ENCODE results near the gene WDR45.

WDR45 gene

GRCh38 chrX:49073601-49074575, 5.8 kb downstream of the WDR45 start, which contains the start of gene PRAF2:
PRAF2 (minus strand) TSS chrX:49074002; CDS start chrX:49073987, 15 bp downstream.
- DNase-seq, result peak; percentile 78 to 92 (median 83)

DNA sequence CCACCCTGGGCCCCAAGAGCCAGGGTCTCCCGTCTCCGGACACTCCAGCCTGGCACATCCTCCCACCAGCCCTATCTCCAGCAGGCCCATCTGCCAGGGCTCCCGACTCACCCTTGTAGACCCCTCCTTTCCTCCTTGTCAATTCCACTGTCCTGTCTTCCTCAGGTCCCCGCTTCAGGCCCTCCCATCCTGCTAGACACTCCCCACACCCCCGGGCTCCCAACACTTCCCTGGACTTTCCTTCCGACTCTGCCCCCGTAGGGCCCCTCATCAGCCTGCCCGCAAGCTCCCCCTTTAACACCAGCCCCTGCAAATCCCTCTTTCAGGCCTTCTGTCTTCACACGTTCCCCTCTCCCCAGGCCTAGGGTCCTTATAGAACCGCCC, 7.0 kb downstream of the WDR45 start:
- no peak for DNase-seq

- DNase-seq, result no peak
Observed at GRCh38 chrX:49071877-49072711, 7.6 kb downstream of the WDR45 start.

- DNase-seq, result no peak
Observed at GRCh38 chrX:49070988-49071387, 8.7 kb downstream of the WDR45 start.

GRCh38 chrX:49069038-49069437, 10.6 kb downstream of the WDR45 start:
- DNase-seq, result no peak

DNA sequence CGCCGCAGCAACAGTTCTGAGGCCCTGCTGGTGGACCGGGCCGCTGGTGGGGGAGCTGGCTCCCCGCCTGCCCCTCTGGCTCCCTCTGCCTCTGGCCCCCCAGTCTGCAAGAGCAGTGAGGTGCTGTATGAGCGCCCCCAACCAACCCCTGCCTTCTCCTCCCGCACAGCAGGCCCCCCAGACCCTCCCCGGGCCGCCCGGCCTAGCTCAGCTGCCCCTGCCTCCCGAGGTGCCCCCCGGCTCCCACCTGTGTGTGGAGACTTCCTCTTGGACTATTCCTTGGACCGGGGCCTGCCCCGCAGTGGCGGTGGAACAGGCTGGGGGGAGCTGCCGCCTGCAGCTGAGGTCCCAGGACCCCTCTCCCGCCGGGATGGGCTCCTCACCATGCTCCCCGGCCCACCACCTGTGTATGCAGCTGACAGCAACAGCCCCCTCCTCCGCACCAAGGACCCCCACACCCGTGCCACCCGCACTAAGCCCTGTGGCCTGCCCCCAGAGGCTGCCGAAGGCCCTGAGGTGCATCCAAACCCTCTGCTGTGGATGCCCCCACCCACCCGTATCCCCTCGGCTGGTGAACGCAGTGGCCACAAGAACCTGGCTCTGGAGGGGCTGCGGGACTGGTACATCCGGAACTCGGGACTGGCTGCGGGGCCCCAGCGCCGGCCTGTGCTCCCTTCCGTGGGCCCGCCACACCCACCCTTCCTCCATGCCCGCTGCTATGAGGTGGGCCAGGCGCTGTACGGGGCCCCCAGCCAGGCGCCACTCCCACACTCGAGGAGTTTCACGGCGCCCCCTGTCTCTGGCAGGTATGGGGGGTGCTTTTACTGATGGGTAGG, 12.2 kb downstream of the WDR45 start:
- no peak for DNase-seq

DNA sequence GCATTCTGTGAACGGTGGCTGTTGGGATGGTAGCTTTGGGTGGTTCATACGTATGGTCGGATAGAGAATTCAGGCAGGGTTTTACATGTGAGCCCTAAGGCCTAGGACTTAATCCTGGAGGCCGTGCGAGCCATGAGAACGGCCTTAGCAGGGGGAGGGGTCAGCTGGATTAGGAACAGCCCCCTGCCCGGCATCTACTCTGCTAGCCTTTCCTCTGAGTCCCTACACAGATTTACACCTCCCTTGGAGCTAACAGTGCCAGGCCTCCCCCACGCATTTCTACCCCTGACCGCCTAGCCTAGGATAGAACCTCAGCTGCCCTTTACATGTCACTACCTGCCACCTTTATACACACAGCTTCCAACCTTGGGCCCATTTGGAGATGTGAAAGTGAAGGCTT, 13.0 kb downstream of the WDR45 start:
- DNase-seq, result no peak

- no peak for DNase-seq
Observed at GRCh38 chrX:49066278-49066677, 13.4 kb downstream of the WDR45 start.

GRCh38 chrX:49064735-49065134, 15.0 kb downstream of the WDR45 start:
- DNase-seq, result no peak

DNA sequence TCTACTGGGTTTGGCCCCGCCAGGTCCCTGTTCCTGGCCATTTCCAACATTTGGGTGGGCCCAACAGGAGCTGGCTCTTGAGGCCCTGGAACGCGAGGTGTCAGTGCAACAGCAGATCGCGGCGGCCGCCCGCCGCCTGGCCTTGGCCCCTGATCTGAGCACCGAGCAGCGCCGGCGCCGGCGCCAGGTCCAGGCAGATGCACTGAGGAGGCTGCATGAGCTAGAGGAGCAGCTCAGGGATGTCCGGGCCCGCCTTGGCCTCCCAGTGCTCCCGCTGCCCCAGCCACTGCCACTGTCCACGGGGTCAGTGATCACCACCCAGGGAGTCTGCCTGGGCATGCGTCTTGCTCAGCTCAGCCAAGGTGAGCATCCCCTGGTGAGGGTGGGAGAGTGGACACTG, 15.4 kb downstream of the WDR45 start:
- no peak for DNase-seq

- no peak for DNase-seq
Observed at GRCh38 chrX:49063715-49064114, 16.0 kb downstream of the WDR45 start.

DNA sequence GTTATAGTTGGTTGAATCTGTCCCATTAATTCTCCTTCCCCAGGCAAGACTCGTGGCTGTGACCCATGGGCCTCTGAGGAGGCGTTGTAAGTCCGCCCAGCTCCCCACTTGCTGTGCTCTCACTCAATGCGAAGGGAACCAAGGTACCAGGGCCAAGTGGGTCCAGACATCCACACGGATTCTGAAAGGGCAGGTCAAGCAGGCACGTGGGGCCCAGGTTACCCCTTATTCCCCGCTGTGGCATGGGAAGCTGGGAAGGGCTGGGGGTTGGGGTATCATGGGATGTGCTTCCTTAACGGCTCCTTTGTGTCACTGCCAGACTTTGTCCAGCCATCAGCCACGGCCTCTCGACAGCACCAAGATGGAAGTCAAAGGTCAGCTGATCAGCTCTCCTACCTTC, 17.8 kb downstream of the WDR45 start:
- DNase-seq, result no peak

DNA sequence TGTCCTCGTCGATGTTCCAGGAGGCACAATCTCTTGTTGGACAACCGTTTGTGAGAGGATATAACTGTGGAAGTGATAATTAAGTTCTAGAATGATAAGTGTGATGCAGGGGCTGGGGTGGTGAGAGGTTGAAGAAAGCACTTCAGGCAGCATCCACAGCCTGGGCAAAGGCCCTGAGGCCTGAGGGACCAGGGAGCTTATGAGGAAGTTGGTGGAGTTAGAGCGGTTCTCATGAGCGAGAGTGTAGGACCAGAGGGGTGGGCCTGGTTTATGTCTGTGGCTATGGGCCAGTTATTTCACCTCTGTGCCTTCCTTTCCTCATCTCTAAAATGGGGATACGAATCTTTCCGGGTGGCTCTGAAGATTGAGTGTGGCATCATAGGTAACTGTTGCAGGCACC, 18.2 kb downstream of the WDR45 start:
- no peak for DNase-seq

DNA sequence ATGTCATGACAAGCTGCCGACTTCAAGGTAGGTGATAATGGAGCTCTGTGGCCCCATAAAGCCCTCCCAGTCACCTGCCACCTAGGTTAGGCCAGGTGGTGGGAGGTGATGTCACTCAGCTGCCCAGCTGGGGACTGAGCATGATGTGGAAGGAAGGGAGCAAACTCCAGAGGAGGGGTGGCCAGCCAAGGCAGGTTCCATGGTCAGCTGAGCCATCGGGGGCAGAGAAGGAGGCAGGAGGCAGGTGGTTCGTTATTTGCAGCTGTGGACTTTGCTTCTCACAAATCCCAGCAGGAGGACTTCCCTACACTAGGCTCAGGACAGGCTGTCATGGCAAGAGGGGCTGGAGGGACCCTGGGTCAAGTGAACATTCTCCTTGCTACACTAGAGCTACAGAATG, 18.8 kb downstream of the WDR45 start:
- DNase-seq, result no peak

DNA sequence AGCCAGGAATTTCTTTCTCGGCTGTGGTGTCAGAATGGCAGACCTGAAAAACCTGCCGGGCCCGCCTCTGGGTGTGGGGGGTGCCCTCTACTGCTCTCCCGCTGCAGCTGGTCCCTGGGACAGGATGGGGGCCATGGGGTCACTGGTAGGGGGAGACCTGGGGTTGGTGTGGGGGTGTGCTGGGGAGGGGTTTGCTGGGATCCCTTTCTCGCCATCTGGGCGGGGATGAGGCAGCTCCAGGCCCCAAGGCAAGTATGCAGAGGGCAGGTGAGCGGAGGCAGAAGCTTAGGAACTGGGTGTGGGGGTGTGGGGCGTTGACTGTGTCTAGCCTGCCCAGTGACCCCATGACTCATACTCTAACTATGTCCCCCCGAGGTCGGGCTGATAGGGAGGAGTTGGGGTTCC, 20.0 kb downstream of the WDR45 start:
- DNase-seq, result no peak

DNA sequence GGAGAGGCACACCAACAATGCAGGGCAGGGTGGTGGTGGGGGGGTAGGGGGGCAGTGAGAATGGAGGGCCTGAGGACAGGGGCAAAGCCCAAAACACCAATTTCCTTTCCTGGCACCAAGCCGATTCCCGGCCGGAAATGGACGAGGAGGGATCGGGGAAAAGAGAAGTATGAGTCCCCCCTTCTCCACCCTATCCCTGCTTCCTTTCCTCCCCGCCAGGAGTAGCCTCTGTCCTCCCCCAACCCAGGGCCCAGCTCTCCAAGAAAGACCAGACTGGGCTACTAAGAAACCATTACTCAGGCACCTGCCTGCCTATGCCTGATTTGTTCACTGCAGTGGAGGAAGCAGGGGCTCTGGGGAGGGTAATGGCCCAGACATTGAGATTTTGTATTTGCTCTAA, 20.5 kb downstream of the WDR45 start:
- no peak for DNase-seq

DNA sequence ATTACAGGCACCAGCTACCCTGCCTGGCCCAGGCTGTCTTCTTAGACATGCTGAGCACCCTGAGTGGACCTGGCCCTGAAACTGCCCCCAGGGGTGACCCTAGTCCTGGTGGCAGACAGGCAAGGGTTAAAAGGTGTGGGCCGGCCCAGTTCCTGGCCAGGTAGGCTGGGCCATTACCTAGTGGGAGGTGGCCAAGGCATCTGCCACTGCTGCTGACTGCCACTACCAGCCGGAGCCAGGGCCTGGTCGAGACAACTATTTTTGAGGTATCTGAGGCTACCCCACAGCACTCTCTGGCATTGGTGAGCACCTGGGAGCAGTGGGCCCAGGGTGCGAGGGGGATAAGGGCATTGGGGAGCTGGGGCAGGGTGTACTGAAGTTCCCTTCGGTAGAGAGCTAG, 20.9 kb downstream of the WDR45 start, which contains the start of gene CCDC120:
TSS of gene CCDC120 (plus strand) at position 206 of the 400 bp plus-strand sequence. CDS start 3,043 bp downstream, outside the sequence.
- no peak for DNase-seq

DNA sequence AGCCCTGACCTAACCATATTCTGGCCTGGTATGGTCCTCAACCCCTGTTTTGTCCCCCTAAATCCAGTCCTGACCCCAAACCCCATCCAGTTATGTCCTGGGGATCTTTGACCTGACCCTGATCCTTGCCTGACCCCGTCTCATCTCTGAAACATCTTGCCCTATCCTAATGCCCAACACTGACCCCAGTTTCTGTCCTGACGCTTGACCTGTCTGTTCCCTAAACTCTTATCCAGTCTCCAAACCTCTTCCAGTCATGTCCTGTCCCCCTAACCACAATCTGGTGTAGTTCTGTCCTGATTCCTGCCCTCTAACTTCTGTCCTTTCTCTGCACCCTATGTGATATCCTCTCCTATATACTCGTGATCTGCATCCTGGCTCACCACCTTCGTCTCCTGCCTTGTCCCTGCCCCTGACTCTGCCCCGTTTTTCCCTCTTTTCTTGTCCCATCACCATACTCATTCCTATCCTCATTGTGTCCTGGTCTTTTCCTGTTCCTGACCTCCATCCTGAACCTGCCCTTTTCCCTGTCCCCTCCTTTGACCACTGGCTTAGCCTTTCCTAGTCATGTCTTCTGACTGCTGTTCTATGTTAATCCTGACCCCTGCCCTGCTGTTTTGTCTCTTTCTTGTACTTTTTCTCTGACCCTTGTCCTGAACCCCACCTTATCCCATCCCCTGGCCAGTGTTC, 25.5 kb downstream of the WDR45 start:
- no peak for DNase-seq

GRCh38 chrX:49053223-49054072, 26.2 kb downstream of the WDR45 start:
- DNase-seq, result peak; percentile 19 to 71 (median 41)

DNA sequence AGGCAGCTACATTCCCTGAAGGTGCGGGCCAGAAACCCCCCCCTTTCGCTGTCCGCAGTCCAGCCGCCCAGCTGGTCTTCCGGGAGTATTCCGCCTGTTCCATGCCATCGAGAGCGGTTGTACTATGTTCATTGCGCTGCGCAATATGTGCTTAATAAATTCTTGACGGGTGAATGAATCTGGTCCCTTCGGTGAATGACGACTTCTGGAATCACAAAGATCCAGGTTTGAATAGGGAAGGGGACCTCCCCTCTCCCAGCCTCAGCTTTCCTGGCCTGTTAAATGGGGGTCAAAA, 35.8 kb downstream of the WDR45 start:
- no peak for DNase-seq
